K562 (cell line): ENCODE data around the gene TMEM38B. TPM values are rescaled to one million over a fixed set of nuclear protein-coding genes. Genes with fewer than 3 reads are reported as not detected.
A peak's percentile ranks its signal among the peaks of the same experiment; 100 is the strongest.
"Not testable (repeated sequence)": the region's sequence is repeated elsewhere in the genome, so short reads cannot be mapped to it uniquely, and the experiment has no call there.

ENCODE experiments used
- ARID1B ChIP-seq: fragments of 450-650 bp; IDR thresholded peaks from 2 replicates; pipeline ENCODE4 v1.6.1; 2016; ENCODE audit warnings: antibody characterized with exemption, mild to moderate bottlenecking, inconsistent platforms
- EGR1 ChIP-seq: fragments of 450-650 bp; conservative IDR thresholded peaks from 2 replicates; pipeline ENCODE4 v1.6.1; 2017; ENCODE audit warnings: mild to moderate bottlenecking
- ELF4 ChIP-seq: fragments of 450-650 bp; formaldehyde crosslinking; IDR thresholded peaks from 2 replicates; pipeline ENCODE4 v1.4.0; 2022; ENCODE audit warnings: missing genetic modification characterization
- ETV1 ChIP-seq: fragments of 450-650 bp; conservative IDR thresholded peaks from 2 replicates; pipeline ENCODE4 v1.6.1; 2016; ENCODE audit warnings: missing genetic modification characterization, control low read depth, low read depth, missing compliant biosample characterization
- FOXA3 ChIP-seq, 2 experiments: fragments of 450-650 bp in 1 of 2; sonication (generic) in 1 of 2; formaldehyde crosslinking; IDR thresholded peaks in 1 of 2; conservative IDR thresholded peaks in 1 of 2; 2 replicates each; pipeline versions ENCODE4 v1.4.0 to v1.8.0; 2020 to 2022; ENCODE audit warnings: mild to moderate bottlenecking in 2 of 2, missing genetic modification reagents in 1 of 2
- ID3 ChIP-seq, 2 experiments: fragments of 250-450 bp in 1 of 2; fragments of 450-650 bp in 1 of 2; sonication (Bioruptor Pico) in 1 of 2; IDR thresholded peaks; 2 replicates each; pipeline versions ENCODE4 v1.6.1 to v1.8.0; 2016 to 2021; ENCODE audit warnings: mild to moderate bottlenecking in 2 of 2, moderate library complexity in 2 of 2, missing compliant biosample characterization in 1 of 2, missing genetic modification characterization in 1 of 2
- L3MBTL2 ChIP-seq: fragments of 450-650 bp; IDR thresholded peaks from 2 replicates; pipeline ENCODE4 v1.6.1; 2016; ENCODE audit warnings: mild to moderate bottlenecking, moderate library complexity
- MEF2D ChIP-seq: conservative IDR thresholded peaks from 2 replicates; pipeline ENCODE4 v1.6.1; 2016; ENCODE audit warnings: low read depth, missing genetic modification characterization, missing compliant biosample characterization
- MLLT1 ChIP-seq, 2 experiments: fragments of 450-650 bp; IDR thresholded peaks; 2 replicates each; pipeline ENCODE4 v1.6.1; 2016
- NFXL1 ChIP-seq: fragments of 450-650 bp; formaldehyde crosslinking; IDR thresholded peaks from 2 replicates; pipeline ENCODE4 v1.4.0; 2021; ENCODE audit warnings: mild to moderate bottlenecking
- PHF8 ChIP-seq: fragments of 200-600 bp; sonication (generic); IDR thresholded peaks from 2 replicates; pipeline ENCODE4 v1.6.1; 2012; ENCODE audit warnings: mixed run types, mild to moderate bottlenecking, inconsistent platforms, low read length, moderate library complexity, borderline replicate concordance
- POLR2B ChIP-seq: fragments of 450-650 bp; IDR thresholded peaks from 2 replicates; pipeline ENCODE4 v1.6.1; 2018; ENCODE audit warnings: low read depth; ENCODE audit not compliant: partially characterized antibody
- POLR2G ChIP-seq: fragments of 200-400 bp; formaldehyde crosslinking; IDR thresholded peaks from 2 replicates; pipeline ENCODE4 v1.6.1; 2017; ENCODE audit warnings: low read depth, mild to moderate bottlenecking, antibody characterized with exemption, low read length, moderate library complexity
- RBFOX2 ChIP-seq: fragments of 200-400 bp; formaldehyde crosslinking; IDR thresholded peaks from 2 replicates; pipeline ENCODE4 v1.6.1; 2017; ENCODE audit warnings: low read depth, mild to moderate bottlenecking, low read length, moderate library complexity
- SOX6 ChIP-seq: fragments of 450-650 bp; IDR thresholded peaks from 2 replicates; pipeline ENCODE4 v1.6.1; 2014; ENCODE audit warnings: mild to moderate bottlenecking
- TAF7 ChIP-seq: fragments of 450-650 bp; IDR thresholded peaks from 2 replicates; pipeline ENCODE4 v1.6.1; 2016; ENCODE audit warnings: missing genetic modification characterization, missing compliant biosample characterization
- ZNF316 ChIP-seq: fragments of 450-650 bp; IDR thresholded peaks from 2 replicates; pipeline ENCODE4 v1.6.1; 2016
- ZNF592 ChIP-seq: fragments of 450-650 bp; IDR thresholded peaks from 2 replicates; pipeline ENCODE4 v1.6.1; 2017; ENCODE audit warnings: antibody characterized with exemption, mild to moderate bottlenecking
- polyA plus RNA-seq, 8 experiments: library from polyadenylated mRNA; depleted of rRNA in 4 of 8; stranded (reverse) in 5 of 8; unstranded in 3 of 8; fragments of >200 nt; fragmentation: Nextera tagmentation in 2 of 8; fragmentation: Illumina TruSeq in 1 of 8; extraction: Ambion mirVana in 2 of 8; extraction: Trizol in 1 of 8; gene quantifications; 2 replicates each; pipeline versions ENCODE4 v1.2.1 to v1.2.3, GENCODE V29; 2011 to 2014; ENCODE audit warnings: inconsistent platforms in 1 of 8, missing spikeins in 1 of 8
- total RNA-seq, 7 experiments: library from RNA; depleted of rRNA in 6 of 7; stranded (reverse); fragments of >200 nt in 6 of 7; fragmentation: Illumina TruSeq in 2 of 7; extraction: Trizol in 2 of 7; gene quantifications; 2 replicates each; pipeline versions ENCODE4 v1.2.1 to v1.2.3, GENCODE V29; 2011 to 2021; ENCODE audit warnings: low replicate concordance in 1 of 7

TMEM38B gene
- total and polyA plus RNA-seq, 9 of the 15 experiments (the other 6 are each of a cell fraction or from before 2014, with no cell fraction given): 26.0 to 57.5 (median 38.5) TPM

- TF ChIP-seq MLLT1 (IDR thresholded peaks at IDR 0.05) (peak in 1 of 2 experiments; percentile 63; a peak in 1 of 4 replicates), ID3 (tag; IDR thresholded peaks at IDR 0.05) (peak; percentile 59; the same call in 1 of the 2 replicates), MEF2D (tag) (peak; percentile 38; the same call in 1 of the 2 replicates), RBFOX2 (peak; percentile 37; the same call in 1 of the 2 replicates), FOXA3 (CRISPR knock-in tag; conservative IDR thresholded peaks at IDR 0.05 in 1 of 2, IDR thresholded peaks at IDR 0.05 in 1 of 2) (peak; percentile 23 to 90; a peak in 3 of 4 replicates), NFXL1 (CRISPR knock-in tag) (0 out of 2 replicates have a peak, but pooled peaks have one; percentile 51), L3MBTL2 (peak; percentile 50), ZNF316 (peak; percentile 90), ZNF592 (0 out of 2 replicates have a peak, but pooled peaks have one; percentile 37), POLR2G (peak; percentile 28; the same call in 1 of the 2 replicates), POLR2B (peak; percentile 81), ETV1 (tag) (peak; percentile 51; the same call in 1 of the 2 replicates), EGR1 (peak; percentile 56), PHF8 (peak; percentile 38; the same call in 1 of the 2 replicates), TAF7 (tag) (peak; percentile 87), ARID1B (peak; percentile 40; the same call in 1 of the 2 replicates), SOX6 (peak; percentile 28; the same call in 1 of the 2 replicates), ELF4 (CRISPR knock-in tag) (peak; percentile 72; the same call in 1 of the 2 replicates)
- TF ChIP-seq ID3 (CRISPR knock-in tag; IDR thresholded peaks at IDR 0.05): not testable (repeated sequence)
Observed at GRCh38 chr9:105782561-105783494, 88.5 kb downstream of the TMEM38B start (continued).
